GM19351 (cell line): ENCODE data around the gene EHBP1.
"Not testable (repeated sequence)": the region's sequence is repeated elsewhere in the genome, so short reads cannot be mapped to it uniquely, and the experiment has no call there.

Experiments used
- ATAC-seq: cut with Tn5 transposase; IDR thresholded peaks from one replicate; pipeline ENCODE4 v1.9.1; 2021; ENCODE audit warnings: mild to moderate bottlenecking, moderate library complexity; ENCODE audit not compliant: unreplicated experiment

EHBP1 gene

DNA sequence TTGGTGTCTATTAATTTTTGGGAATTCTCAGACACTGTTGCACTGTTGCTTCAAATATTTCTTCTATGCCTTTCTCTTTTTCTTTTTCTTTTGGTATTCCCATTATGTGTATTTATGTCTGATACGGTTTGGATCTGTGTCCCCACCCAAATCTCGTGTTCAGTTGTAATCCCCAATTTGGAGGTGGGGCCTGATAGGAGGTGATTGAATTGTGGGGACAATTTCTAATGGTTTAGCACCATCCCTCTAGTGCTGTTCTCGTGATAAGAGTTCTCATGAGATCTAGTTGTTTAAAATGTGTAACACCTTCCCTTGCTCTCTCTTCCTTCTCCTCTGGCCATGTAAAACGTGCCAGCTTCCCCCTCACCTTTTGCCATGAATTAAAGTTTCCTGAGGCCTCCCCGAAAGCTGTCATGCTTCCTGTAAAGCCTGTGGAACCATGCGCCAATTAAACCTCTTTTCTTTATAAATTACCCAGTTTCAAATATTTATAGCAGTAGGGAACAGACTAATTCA lies 26.8 kb downstream of the EHBP1 start:
- ATAC-seq, result no peak

DNA sequence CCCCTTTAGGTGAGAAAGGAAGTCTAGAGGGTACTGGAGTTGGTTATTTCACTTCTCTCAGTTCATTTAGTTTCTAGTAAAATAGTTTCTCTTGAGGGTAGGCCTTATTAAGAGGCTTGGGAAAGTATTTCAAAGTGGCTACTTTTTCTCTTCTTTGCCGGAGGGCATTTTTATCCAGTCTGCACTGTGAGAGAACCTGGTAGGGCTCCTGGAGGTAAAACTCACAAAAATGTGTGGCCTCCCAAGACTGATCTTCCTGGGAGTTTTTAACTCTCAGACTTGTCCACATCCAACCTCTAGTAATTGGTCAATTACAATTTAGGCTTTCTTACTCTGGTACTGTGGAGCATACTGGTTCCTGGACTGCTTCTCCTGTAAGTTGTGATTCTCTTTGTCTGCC lies 28.0 kb downstream of the EHBP1 start:
- no peak for ATAC-seq

DNA sequence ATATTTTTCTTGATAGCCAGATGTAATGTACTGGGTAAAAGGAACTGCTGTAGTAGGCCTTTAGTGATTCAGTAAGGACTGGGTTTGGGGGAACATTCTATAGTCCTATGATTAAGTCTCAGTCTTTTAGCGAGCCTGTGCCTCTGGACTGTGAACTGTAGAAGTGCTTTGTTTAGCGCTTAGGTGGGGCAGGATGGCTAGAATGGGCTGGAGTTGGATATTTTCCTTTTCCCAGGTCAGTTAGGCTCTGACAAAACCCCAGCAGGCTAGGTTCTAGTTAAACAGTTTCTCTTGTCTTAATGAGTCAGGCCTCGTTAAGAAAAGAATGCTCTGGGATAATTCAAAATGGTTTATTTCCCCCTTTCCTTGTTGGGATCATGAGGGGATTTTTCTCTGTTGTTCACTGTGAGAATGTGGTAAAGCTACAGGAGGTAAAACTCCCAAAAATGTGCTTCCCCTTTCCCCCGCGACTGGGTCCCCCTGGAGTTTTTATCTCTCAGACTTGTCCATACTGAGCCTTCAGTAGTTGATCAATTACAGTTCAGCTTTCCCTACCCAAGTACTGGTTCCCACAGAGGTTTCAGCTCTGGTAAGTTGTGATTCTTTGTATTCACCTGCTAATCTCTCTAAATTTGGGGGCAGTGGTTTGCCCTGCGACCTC lies 31.5 kb downstream of the EHBP1 start:
- ATAC-seq, result no peak

DNA sequence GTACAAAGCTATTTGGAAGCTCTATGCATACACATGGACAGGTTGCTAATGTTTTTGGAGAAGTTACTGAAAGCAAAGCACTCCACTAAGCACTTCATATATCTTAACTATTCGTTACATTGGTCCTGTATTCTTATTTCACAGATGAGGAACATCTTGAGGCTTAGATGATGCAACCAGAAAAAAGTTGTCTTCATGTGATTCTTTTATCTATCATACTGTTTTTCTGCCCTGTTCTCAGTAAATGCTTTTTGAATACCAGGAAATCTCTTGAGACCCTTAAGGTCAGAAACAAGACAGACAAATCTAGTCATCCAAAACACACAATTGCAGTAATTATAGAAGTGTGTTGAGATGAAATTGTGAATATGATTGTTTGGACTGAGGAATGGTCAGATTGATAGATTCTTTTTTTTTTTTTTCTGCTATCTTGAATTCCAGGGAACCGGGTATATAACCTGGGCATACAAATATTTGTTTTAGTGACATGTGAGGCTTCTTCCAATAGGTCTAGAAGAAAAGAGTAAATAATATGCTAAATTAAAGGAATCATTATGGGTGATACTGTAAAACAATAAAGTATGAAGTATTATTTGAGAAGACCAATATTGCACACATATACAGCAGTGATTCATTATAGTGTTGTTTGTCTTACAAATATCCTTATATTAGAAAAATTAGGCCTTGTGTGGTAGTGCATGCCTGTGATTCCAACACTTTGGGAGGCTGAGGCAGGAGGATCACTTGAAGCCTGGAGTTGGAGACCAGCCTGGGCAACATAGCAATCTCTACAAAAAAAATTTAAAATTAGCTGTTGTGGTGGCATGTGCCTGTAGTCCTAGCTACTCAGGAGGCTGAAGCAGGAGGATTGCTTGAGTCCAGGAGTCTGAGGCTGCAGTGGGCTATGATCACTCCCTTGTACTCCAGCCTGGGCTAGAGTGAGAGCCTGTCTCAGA lies 33.7 kb downstream of the EHBP1 start:
- ATAC-seq, result no peak

DNA sequence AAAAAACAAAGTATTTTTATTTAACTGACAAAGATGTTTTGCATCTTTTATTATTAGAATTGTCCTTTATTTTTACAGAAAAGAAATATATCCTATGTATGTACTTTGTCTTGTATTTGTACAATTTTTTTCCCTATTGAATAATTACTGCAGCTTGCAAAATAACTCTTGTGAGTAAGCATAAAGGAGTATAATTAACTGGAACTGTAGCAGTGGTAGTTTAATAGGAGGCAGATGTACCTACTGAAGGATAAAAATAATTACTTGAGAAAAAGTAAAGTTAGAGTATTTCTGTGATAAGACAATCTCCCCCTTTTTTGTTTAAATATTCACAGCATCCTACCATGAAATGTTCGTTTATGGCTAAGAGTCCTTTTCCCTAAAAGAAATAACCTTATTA lies 34.7 kb downstream of the EHBP1 start:
- no peak for ATAC-seq

DNA sequence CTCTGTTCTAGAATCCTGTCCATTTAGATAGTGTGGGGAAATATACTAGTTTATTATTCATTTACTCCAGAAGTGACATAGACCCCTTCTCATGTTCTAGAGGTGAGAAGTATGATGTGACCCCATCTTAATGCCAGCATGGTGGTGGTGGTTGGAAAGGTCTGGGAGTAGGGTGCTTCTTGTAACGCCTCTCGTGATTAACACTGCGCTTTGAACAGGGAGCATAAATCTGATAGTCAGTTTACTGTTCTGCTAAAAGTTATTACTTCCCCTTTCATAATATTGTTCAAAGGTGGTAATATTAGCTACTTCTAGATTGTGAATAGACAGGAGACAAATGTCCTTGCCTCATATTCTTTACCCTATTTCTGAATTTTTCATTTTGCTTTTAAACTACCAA lies 35.6 kb downstream of the EHBP1 start:
- no peak for ATAC-seq

DNA sequence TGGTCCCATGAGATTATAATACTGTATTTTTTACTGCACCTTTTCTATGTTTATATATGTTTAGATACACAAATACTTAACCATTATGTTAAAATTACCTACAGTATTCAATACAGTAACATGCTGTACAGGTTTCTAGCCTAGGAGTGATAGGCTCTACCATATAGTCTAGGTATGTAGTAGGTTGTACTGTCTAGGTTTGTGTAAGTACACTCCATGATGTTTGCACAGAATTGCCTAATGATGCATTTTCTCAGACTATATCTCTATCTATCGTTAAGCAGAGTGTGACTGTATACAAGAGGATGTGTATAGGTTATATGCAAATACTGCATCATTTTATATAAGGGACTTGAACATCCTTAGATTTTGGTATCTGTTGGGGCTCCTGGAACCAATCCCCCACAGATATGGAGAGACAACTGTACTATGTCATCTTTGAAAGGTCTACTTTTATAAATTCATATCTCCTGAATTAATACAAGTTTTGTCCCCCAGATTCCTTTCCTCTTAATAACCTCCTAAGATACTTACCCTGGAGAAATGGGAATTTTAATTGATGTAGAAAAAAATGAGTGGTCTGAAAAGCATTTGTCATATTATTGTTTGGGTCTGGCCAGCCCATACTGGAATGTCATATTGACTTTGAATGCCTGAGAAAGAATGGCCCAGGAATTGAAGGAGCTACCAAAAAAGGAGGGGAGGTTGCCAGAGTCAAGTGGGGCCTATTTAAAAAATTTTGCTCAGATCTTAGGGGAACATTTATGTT lies 36.6 kb downstream of the EHBP1 start:
- ATAC-seq, result no peak

DNA sequence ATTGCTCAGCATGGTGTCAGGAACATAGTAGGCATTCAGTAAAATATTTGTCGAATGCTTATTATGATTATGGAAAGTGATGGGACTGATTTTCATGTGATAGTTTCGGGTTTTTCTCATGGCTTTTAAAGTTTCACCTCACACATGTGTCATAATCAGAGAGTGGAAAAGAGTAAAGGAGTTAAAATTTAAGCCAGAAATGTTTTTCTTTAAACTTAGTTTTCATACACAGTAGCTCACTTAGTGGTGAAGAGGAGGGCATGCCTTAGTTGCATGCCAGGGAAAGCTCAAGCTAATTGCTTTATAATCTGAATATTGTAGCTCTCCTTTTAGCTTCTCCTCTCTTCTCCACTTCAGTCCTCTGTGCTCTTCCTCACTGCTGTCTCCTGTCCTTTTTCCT lies 38.0 kb downstream of the EHBP1 start:
- ATAC-seq, result no peak

DNA sequence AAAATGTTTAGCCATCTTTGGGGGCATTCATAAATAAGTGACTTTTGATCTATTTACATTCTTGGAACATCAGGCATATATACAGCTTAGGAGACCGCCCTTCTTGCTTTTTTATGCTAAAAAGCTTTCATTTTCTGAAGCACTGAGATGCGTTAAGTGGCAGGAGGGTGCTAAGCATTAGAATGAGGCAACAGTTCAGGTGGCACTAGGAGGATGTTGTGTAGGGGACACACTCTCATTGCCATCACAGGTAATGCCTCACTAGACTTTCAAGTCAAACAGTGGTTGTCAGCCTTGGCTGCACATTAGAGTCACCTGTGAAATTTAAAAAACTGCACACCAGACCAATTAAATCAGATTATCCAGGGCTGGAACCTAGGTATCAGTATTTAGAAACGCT lies 39.1 kb downstream of the EHBP1 start:
- no peak for ATAC-seq

DNA sequence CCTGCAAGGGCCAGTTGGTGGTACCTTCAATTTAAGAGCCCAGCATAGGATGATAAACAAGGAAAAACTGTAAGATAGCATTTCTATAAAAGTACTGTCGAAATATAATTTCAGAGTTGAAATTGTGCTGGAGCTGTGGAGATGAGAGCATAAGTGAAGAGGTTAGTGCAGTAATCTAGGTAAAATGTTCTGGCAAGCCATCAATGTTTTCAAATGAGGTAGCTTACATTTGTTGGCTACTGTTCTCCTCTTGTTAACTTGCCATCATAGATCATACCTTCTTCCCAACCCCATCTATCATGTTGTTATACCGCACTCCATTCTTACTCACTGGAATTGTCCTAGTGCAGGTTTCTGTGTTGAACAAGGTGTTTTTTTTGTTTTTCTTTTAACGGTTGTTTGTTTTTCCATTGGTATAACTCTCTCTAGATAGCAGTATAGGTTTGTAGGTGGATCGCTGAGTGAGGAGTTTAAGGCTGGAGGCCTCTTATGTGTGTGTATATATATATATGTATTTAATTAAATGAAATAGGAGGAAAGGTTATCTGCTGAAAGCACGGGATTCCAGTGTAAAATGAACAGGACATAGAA lies 40.5 kb downstream of the EHBP1 start:
- ATAC-seq, result no peak

DNA sequence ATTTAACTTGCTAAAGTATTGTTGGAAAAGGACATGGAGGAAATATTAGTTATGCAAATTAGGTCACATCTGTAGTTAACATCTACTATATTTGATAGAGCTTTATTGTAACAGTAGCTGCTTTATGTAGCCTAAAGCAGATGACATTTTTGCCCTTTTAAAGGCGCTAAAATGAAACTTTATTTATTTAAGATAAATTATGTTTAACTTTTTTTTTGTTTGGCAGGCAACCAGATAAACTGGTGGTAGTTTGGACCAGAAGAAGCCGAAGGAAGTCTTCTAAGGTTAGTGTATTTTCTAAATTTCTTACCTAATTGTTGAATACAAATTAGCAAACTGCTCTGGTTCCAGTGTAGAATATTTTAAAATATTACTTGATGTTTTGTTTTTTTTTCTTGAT lies 41.7 kb downstream of the EHBP1 start:
- no peak for ATAC-seq

DNA sequence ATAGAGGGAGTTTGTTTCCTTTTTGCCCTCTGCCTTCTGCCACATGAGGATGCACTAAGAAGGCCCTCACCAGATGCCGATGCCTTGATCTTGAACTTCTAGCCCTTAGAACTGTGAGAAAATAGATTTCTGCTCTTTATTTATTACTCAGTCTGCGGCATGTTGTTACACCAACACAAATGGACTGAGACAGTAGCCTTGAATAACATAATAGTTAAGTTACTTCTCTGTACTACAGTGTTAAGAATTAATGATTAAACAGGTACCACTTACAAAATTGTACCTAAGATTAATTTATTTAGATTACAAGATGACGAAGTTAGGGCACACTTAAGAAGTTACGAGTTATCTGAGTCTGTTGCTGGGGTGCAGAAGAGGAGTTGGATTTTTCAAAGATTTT lies 42.4 kb downstream of the EHBP1 start:
- ATAC-seq, result no peak

DNA sequence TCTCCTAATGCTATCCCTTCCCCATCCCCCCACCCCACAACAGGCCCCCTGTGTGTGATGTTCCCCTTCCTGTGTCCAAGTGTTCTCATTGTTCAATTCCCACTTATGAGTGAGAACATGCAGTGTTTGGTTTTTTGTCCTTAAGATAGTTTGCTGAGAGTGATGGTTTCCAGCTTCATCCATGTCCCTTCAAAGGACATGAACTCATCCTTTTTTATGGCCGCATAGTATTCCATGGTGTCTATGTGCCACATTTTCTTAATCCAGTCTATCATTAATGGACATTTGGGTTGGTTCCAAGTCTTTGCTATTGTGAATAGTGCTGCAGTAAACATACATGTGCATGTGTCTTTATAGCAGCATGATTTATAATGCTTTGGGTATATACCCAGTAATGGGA lies 43.6 kb downstream of the EHBP1 start:
- ATAC-seq, result not testable (repeated sequence)

DNA sequence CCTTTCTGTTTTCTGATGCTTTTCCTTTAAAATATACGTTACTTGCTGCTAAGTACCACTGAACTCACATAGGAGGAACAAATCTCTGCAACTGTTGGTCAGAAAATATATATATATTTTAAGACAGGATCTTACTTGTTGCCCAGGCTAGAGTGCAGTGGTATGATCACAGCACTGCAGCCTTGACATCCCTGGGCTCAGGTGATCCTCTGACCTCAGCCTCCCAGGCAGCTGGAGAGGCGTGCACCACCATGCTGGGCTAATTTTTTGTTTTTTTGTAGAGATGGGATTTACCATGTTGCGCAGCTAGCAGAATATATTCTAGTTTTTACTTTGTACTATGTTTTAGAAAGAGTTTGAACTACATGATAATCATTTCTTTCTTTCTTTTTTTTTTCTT lies 51.5 kb downstream of the EHBP1 start:
- no peak for ATAC-seq

DNA sequence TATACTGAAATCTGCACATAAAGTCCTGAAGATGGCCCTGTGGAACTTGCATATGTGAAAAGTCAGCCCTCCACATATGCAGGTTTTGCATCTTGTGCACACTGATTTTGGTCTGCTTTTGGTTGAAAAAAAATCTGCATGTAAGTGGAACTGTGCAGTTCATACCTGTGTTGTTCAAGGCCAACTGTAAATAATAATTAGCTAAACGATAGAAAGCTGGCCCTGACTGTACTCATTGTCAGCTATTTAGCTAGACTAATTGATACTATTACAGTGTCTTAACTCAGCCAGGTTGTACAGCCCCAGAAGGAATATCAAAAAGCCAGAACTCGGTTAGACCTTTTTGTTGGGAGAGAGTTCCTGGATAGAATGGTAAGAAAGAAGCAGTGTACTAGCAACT lies 54.5 kb downstream of the EHBP1 start:
- no peak for ATAC-seq

DNA sequence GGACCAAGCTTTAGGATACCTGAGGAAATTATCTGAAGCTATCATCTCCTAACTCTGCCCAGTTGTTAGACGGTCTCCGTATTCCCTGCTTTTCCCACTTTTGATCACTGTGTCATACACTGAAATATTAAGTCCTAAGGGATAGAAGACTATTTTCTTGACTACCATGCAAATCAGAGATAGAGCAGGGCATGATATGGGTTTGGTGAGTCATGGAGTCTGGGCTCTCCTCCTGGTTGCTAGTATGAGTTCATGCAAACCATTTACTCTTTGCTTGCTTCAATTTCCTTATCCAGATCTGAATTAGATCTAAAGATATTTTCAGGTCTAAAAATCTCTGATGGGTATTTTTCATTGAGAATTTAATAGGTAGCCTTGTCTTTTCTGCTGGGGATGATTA lies 55.0 kb downstream of the EHBP1 start:
- no peak for ATAC-seq

DNA sequence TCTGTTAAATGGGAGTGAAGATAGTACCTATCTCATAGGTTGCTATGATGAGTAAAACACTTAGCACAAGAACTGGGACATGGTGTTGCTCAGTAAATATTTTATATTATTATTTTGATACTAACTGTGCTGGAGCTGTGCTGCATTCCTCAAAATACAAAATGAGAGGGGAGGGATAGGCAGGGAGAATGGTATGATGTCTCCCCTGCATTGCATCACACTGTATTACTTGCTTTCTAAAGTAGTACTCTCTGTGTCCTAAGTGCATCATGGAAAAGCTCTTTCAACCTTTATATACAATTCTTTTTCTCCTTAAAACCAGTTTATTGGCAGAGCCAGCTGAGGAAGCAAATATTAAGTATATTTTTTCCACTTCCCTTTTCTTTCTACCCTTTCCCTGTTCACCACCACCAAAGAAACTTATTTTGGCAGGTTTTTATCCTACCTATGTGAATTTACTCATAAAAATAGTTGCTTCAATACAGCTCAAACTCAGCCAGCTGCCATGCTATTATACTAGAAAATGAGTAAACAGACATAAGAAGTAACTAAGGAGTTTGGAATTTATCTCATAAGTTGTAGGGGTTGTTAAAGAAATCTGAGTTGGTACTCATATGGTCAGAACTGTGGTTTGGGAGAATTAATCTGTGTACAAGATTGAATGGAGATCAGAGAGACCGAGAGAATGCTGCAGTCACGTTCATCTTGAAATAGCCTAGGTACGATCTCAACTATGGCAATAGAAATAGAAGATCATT lies 60.3 kb downstream of the EHBP1 start:
- ATAC-seq, result no peak

DNA sequence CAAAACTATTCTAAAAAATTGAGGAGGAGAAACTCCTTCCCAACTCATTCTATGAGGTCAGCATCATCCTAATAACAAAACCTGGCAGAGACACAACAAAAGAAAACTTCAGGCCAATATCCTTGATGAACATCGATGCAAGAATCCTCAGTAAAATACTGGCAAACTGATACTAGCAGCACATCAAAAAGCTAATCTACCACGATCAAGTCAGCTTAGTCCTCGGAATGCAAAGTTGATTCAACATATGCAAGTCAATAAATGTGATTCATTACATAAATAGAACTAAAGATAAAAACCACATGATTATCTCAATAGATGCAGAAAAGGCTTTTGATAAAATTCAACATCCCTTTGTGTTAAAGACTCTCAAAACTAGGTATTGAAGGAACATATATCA lies 63.1 kb downstream of the EHBP1 start:
- no peak for ATAC-seq

DNA sequence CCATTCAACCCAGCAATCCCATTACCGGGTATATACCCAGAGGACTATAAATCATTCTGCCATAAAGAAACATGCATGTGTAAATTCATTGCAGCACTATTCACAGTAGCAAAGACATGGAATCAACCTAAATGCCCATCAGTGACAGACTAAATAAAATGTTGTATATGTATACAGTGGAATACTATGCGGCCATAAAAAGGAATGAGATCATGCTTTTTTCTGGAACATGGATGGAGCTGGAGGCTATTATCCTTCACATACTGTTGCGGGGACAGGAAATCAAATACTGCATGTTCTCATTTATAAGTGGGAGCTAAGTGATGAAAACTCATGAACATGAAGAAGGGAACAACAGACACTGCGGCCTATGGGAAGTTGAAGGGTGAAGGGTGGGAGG lies 65.1 kb downstream of the EHBP1 start:
- ATAC-seq, result no peak
